ENCODE measurements around the gene LPP. TPM values are rescaled to one million over a fixed set of nuclear protein-coding genes. Genes with fewer than 3 reads are reported as not detected.

LPP gene
- polyA plus RNA-seq, 2 of the 4 experiments (the other 2 are of a cell fraction): 11.0 to 30.8 TPM

GRCh38 chr3:188761964-188762363 is 608.0 kb downstream of the LPP start:
- Histone ChIP-seq H3K9me3 (no peaks in the 10 kb centered on the region), H3K27ac (no peak overlapping the region), H3K4me2 (no peak overlapping the region), H3K4me3 (no peak overlapping the region), H3K4me1 (no peaks in the 10 kb centered on the region)
- CTCF ChIA-PET: no interaction called here
- FAIRE-seq: no peak
- TF ChIP-seq RCOR1 (IDR thresholded peaks at IDR 0.05; ENCODE audit: low read depth, low read length) (no peak), NPAS2 (CRISPR knock-in tag; IDR thresholded peaks at IDR 0.05; ENCODE audit: borderline replicate concordance) (no peak), JUN (IDR thresholded peaks at IDR 0.05) (no peak), FOXS1 (CRISPR knock-in tag; IDR thresholded peaks at IDR 0.05) (no peak), TFCP2L1 (CRISPR knock-in tag; IDR thresholded peaks at IDR 0.05) (no peak), EHF (CRISPR knock-in tag; IDR thresholded peaks at IDR 0.05) (no peak), USF2 (IDR thresholded peaks at IDR 0.05) (no peak), HOXA7 (CRISPR knock-in tag; IDR thresholded peaks at IDR 0.05) (no peak), PHF8 (IDR thresholded peaks at IDR 0.05; ENCODE audit: borderline replicate concordance, low read depth) (no peak), HEYL (CRISPR knock-in tag; IDR thresholded peaks at IDR 0.05) (no peak), KDM1A (IDR thresholded peaks at IDR 0.05; ENCODE audit: low read depth) (no peak), FOSL2 (IDR thresholded peaks at IDR 0.05) (no peak), FOSL2 (CRISPR knock-in tag; IDR thresholded peaks at IDR 0.05) (no peak)
- TF ChIP-seq, protein P1, sequence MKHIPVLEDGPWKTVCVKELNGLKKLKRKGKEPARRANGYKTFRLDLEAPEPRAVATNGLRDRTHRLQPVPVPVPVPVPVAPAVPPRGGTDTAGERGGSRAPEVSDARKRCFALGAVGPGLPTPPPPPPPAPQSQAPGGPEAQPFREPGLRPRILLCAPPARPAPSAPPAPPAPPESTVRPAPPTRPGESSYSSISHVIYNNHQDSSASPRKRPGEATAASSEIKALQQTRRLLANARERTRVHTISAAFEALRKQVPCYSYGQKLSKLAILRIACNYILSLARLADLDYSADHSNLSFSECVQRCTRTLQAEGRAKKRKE (CRISPR knock-in tag; IDR thresholded peaks at IDR 0.05; ENCODE audit: low read depth): no peak
- TF ChIP-seq, protein P2, sequence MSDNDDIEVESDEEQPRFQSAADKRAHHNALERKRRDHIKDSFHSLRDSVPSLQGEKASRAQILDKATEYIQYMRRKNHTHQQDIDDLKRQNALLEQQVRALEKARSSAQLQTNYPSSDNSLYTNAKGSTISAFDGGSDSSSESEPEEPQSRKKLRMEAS (IDR thresholded peaks at IDR 0.05): no peak
- no peak for DNase-seq (ENCODE audit: low read depth in 1 of 2, low spot score in 1 of 2)
- POLR2A ChIA-PET: no interaction called here
- no peak for ATAC-seq
- WGBS (ENCODE audit: missing lambda C conversion rate): 91% methylated on average over 3 of the region's 3 CpGs

DNA sequence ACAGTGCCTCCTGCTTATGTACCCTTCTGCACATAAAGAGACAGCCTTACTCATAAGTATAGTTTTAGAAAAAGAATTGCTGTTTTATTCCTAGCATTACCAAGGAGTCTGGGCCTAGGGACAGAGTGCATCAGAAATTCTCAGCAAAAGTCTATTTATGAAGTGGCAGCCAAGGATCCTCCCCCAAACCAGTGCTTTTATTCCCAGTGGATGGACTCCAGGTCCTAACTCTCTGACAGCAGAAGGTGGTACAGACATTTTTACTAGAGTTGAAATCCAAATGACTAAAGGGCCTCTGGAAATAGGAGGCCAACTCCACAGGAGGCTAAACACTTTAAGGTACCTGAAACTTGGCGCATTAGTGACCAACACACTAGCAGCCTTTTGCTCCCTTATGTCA is 610.7 kb downstream of the LPP start:
- ChIA-PET CTCF (no interaction called here), POLR2A (no interaction called here)
- WGBS (ENCODE audit: missing lambda C conversion rate): 100% methylated on average over 1 of the region's 1 CpG
- no peak for DNase-seq (ENCODE audit: low read depth in 1 of 2, low spot score in 1 of 2)
- no peak for TF ChIP-seq USF2 (IDR thresholded peaks at IDR 0.05)
- TF ChIP-seq RARB (CRISPR knock-in tag; IDR thresholded peaks at IDR 0.05): no peak
- TF ChIP-seq, protein P1 (CRISPR knock-in tag; IDR thresholded peaks at IDR 0.05; ENCODE audit: low read depth): no peak
- TF ChIP-seq SREBF2 (IDR thresholded peaks at IDR 0.05): no peak
- TF ChIP-seq, protein P3, sequence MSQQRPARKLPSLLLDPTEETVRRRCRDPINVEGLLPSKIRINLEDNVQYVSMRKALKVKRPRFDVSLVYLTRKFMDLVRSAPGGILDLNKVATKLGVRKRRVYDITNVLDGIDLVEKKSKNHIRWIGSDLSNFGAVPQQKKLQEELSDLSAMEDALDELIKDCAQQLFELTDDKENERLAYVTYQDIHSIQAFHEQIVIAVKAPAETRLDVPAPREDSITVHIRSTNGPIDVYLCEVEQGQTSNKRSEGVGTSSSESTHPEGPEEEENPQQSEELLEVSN (IDR thresholded peaks at IDR 0.05; ENCODE audit: borderline replicate concordance, low read depth): no peak
- no peak for FAIRE-seq
- no peak overlapping the region for H3K27ac ChIP-seq
- no peak overlapping the region for H3K4me3 ChIP-seq
- ATAC-seq: no peak
- no peaks in the 10 kb centered on the region for H3K9me3 ChIP-seq
- no peaks in the 10 kb centered on the region for H3K4me1 ChIP-seq
- no peak overlapping the region for H3K4me2 ChIP-seq

- POLR2A ChIA-PET: no interaction called here
- peaks cover 24% of the 10 kb centered on the region for H3K4me1 ChIP-seq
- TF ChIP-seq POLR2A (IDR thresholded peaks at IDR 0.05; ENCODE audit: low read length) (no peak), PHF8 (IDR thresholded peaks at IDR 0.05; ENCODE audit: borderline replicate concordance, low read depth) (no peak), BHLHE40 (IDR thresholded peaks at IDR 0.05; ENCODE audit: low read depth, low read length) (no peak), ELK1 (IDR thresholded peaks at IDR 0.05; ENCODE audit: low read depth, low read length) (no peak), EHMT2 (IDR thresholded peaks at IDR 0.05; ENCODE audit: low read depth) (no peak), CEBPB (IDR thresholded peaks at IDR 0.05) (no peak), CBX2 (IDR thresholded peaks at IDR 0.05; ENCODE audit: borderline replicate concordance, low read depth) (no peak), ESRRA (IDR thresholded peaks at IDR 0.05; ENCODE audit: borderline replicate concordance, low read length) (no peak)
- TF ChIP-seq, protein P1 (CRISPR knock-in tag; IDR thresholded peaks at IDR 0.05; ENCODE audit: low read depth): no peak
These were observed 615.9 kb downstream of the LPP start for GRCh38 chr3:188769831-188770230.

More at GRCh38 chr3:188769831-188770230, 615.9 kb downstream of the LPP start:
- Histone ChIP-seq H3K27ac (no peak overlapping the region), H3K9me3 (no peaks in the 10 kb centered on the region), H3K4me2 (no peak overlapping the region), H3K4me3 (no peak overlapping the region)
- ATAC-seq (no peak), FAIRE-seq (no peak), DNase-seq (ENCODE audit: low read depth in 1 of 2, low spot score in 1 of 2) (no peak)
- 77% methylated on average over 3 of the region's 3 CpGs for WGBS (ENCODE audit: missing lambda C conversion rate)
- CTCF ChIA-PET: no interaction called here
